Tibial nerve (tissue), 3 donors: ENCODE results near the gene ARMC12.

Experiments used
- CTCF ChIP-seq, 5 experiments: fragments of 200-600 bp in 3 of 5; fragments of 450-650 bp in 2 of 5; sonication (generic) in 3 of 5; IDR thresholded peaks; one replicate each; pipeline ENCODE4 v1.5.1; 2016 to 2019; ENCODE audit warnings: antibody characterized with exemption in 5 of 5, mild to moderate bottlenecking in 3 of 5, moderate library complexity in 2 of 5
- POLR2A ChIP-seq, 2 donors: fragments of 450-650 bp; IDR thresholded peaks; one replicate each; pipeline ENCODE4 v1.6.1; 2017; ENCODE audit warnings: antibody characterized with exemption in 2 of 2, mild to moderate bottlenecking in 2 of 2, moderate library complexity in 2 of 2

- TF ChIP-seq CTCF (IDR thresholded peaks at IDR 0.05), result no peak
- TF ChIP-seq POLR2A (IDR thresholded peaks at IDR 0.05), result no peak
Measured at GRCh38 chr6:35769211-35769610, 32.4 kb downstream of the ARMC12 start.
